Stimulated activated CD8-positive, alpha-beta memory T cell treated with anti-CD3 and anti-CD28 coated beads, Interleukin-15, amount 100 ng/mL, for 48 hours (primary cell): ENCODE measurements around the gene PLCB1.
"Not testable (repeated sequence)": the region's sequence is repeated elsewhere in the genome, so short reads cannot be mapped to it uniquely, and the experiment has no call there.

ENCODE experiments used
- DNase-seq, 2 donors: peaks; one replicate each; pipeline ENCODE4 v3.0.0-alpha.2; 2020; ENCODE audit warnings: low read depth in 2 of 2

Gene PLCB1

GRCh38 chr20:8367689-8368088 is 235.6 kb downstream of the PLCB1 start:
- DNase-seq, result no peak

GRCh38 chr20:8368670-8369069 is 236.6 kb downstream of the PLCB1 start:
- DNase-seq, result no peak

GRCh38 chr20:8369311-8369710 is 237.2 kb downstream of the PLCB1 start:
- no peak for DNase-seq

GRCh38 chr20:8370774-8371173 is 238.7 kb downstream of the PLCB1 start:
- no peak for DNase-seq

DNA sequence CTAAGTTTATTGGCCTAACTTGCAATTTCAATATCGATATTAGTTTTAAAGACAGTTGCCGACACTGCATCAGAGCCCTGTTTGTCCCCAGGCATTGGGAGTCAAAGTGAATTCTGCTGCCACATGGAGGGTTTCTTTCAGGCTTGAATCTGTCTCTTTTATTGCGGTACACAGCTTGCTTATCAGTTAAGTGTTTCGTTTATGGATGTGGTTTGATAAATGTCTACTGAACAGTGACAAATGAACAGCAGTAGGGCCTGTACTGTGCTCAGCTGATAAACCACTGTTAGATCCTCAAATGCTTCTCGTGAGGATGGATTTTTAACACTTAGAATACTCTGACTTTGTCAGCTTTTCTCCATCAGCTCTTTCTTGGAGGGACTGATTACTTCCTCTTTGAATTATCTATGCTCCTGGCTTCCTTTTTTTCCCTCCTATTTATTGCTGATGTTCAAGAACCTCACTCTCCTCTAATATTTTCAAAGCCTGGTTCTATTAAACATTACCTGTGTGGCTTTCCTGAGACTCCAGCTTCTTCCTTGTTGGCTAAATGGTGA is 240.8 kb downstream of the PLCB1 start:
- DNase-seq, result no peak

DNA sequence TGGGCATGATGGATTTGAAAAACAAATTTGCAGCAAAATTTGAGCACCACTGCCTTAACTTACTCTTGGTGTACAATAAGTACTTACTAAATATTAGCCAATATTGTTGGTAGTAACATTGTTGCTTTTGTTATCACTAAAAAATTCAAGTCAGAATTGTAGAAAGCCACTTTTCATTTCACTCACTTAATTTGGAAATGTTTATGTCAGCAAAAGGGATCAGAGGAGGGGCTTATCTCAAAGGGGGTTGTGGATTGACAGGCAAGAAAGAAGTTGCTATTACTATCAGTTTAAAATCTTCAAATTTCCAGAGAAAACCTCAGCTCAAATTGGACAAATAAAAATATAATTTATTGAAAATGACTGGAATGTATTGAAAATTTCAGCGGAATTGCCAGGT is 241.5 kb downstream of the PLCB1 start:
- DNase-seq, result no peak

- DNase-seq, result no peak
Measured at GRCh38 chr20:8375898-8376297, 243.8 kb downstream of the PLCB1 start.

DNA sequence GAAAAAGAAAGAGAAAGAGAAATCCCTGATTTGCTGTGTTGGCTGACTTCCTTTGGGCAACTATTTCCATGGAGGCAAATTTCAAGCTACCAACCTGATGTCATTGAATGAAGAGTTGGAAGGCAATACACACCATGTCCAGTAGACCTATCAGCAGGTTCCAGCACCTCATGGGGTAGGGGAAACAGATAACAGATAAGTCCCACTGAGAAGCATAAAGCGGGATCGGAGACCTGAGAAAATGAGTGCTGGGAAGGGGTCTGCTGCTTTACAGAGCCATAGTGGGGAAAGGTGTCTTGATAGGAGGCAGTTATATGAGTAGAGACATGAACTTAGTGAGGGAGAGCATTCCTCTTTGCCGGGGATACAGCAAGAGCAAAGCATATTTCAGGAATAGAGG is 244.9 kb downstream of the PLCB1 start:
- no peak for DNase-seq

DNA sequence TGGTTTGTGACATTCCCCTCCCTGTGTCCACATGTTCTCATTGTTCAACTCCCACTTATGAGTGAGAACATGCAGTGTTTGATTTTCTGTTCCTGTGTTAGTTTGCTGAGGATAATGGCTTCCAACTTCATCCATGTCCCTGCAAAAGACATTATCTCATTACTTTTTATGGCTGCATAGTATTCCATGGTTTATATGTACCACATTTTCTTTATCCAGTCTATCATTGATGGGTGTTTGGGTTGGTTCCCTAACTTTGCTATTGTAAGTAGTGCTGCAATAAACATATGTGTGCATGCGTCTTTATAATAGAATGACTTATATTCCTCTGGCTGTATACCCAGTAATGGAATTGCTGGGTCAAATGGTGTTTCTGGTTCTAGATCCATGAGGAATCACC is 247.1 kb downstream of the PLCB1 start:
- DNase-seq, result not testable (repeated sequence)

- no peak for DNase-seq
Measured at GRCh38 chr20:8385247-8385646, 253.2 kb downstream of the PLCB1 start.

DNA sequence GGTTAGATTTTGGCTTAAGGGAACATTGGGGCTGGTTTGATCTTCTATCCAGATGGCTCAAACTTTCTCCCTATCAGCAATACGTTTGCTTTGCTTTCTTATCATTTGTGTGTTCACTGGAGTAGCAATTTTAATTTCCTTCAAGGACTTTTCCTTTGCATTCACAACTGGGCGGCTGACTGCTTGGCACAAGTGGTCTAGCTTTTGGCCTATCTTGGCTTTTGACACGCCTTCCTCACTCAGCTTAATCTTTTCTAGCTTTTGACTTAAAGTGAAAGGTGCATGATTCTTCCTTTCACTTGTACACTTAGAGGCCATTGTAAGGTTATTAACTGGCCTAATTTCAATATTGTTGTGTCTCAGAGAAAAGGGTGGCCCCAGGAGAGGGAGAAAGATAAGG is 254.9 kb downstream of the PLCB1 start:
- DNase-seq, result no peak

DNA sequence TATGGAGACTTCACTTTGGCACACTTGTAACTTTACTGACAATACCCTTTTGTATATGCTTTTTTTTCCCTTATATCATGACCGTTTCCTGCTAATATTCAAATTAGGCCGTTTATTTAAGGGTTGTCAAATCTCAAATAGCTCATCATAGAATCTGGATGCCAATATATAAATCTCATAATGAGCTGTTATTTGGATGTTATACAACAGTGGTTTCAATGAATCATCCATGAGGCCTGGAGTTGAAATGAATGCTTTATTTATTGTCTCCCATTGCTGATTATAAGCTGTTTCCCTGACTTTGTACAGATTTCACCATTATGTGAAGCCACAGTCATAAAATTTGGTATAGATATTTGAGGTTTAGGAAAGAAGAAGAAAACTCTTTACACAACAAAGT is 256.1 kb downstream of the PLCB1 start:
- no peak for DNase-seq

DNA sequence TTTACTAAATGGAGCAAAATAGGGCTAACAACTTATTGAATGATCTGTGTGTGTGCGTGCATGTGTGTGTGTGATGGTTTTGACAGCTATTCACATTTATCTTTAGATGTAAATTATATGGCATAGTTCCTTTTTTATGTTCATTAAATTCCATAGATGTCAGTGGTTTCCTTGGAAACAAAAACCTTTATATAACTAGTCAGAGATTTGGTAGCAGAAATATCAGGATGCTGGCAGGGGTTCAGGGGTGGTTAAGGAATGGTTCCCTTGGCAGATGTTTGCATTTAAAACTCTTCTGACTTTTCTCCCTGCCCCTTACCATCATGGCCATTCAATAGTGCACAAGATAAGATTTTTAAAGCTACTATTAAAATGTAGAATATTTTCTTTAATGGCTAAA is 256.6 kb downstream of the PLCB1 start:
- DNase-seq, result no peak

GRCh38 chr20:8389381-8390036 is 257.4 kb downstream of the PLCB1 start:
- DNase-seq, result no peak

- no peak for DNase-seq
Measured at GRCh38 chr20:8390037-8390433, 258.0 kb downstream of the PLCB1 start.

- DNase-seq, result no peak
Measured at GRCh38 chr20:8390500-8390899, 258.4 kb downstream of the PLCB1 start.

DNA sequence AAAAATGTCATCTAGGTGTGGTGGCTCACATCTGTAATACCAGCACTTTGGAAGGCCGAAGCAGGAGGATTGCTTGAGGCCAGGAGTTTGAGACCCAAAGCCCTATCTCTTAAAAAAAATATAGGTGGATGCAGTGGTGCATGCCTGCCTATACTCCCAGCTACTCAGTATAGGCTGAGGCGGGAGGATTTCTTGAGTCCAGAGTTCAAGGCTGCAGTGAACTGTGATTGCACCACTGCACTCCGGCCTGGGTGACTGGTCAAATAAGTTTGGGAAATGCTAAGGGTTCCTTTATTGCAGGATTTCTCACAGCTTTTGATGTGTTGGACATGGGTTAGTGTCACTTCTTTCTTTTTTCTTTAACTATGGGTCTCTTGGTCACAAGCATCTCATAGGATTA is 261.3 kb downstream of the PLCB1 start:
- DNase-seq, result no peak

GRCh38 chr20:8394308-8394945 is 262.4 kb downstream of the PLCB1 start:
- no peak for DNase-seq

DNA sequence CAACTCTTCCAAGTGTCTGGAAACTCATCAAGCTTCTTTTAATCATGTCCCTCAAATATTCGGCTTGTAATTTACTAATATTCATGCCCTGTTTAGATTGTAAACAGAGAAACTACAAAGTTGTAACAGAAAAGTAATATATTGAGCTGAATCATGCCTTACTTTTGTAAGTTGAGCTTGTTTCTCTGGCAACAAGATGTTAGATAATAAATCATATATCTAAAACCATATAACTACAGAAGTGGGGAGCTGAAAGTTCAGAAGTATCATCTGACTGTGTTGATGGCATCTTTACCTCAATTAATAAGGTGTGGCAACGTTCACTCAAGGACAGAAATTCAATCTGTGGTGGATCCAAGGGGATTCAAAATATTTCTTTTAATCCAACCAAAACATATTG is 263.9 kb downstream of the PLCB1 start:
- DNase-seq, result no peak

GRCh38 chr20:8398263-8399051 is 266.4 kb downstream of the PLCB1 start:
- no peak for DNase-seq

DNA sequence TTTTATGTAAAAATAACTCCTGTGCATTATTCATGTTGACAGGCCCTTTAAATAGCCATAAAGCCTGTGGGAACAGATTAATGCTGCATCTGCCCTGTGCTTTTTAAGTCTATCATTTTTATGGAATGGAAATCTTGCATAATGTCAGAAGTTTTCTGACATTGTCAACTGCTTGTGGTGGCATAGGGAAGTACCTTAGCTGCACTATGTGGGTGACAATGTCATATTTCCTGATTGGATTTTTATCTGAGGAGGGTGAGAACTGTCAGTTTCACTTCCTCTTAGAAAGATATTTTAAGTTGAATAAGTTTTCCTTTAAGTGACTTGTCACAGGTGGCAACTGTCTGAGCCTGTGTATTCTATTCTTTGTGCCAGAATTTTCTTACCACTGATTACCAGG is 267.9 kb downstream of the PLCB1 start:
- no peak for DNase-seq

DNA sequence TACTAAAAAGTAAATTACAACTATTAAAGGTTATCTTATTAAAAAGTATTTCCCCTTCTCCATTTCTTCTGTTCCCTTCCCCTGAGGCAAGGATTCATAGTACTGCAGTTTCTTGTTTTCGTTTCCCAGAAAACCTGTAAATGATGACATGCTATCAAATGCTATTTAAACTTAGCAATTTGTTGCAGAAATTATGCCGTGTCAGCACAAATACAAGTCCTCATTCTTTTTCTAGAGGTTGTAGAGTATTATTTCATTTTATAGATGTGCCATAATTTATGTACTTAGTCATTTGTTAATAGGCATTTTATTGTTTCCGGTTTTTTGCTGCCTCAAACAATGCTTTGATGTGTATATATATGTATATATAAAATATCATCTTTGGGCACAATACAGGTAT is 268.4 kb downstream of the PLCB1 start:
- DNase-seq, result no peak

DNA sequence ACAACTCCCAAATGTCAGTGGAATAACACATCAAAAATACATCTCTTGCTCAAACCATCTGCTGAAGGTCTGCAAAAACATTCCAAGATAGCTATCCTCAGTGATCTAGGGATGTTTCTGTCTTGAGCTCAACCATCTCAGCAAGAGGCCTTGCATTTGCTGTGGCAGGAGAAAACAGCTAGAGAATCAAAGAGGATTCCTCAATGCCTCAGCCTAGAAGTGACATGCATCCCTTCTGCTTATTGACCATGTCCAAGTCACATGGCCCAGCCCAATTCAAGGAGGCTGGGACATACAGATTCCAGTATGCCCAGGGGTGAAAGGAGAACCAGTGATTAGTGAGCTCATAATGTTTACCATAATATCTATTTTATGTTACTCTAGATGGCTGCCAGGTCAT is 269.5 kb downstream of the PLCB1 start:
- no peak for DNase-seq
